Stimulated activated CD4-positive, alpha-beta T cell treated with anti-CD3 and anti-CD28 coated beads, Interleukin-4, amount 100 ng/mL, for 4 hours (primary cell): ENCODE data around the gene ALDH9A1.
"Not testable (repeated sequence)": the region's sequence is repeated elsewhere in the genome, so short reads cannot be mapped to it uniquely, and the experiment has no call there.

Source experiments
- DNase-seq, 2 experiments: peaks; one replicate each; pipeline ENCODE4 v3.0.0-alpha.2; 2020

Gene ALDH9A1

DNA sequence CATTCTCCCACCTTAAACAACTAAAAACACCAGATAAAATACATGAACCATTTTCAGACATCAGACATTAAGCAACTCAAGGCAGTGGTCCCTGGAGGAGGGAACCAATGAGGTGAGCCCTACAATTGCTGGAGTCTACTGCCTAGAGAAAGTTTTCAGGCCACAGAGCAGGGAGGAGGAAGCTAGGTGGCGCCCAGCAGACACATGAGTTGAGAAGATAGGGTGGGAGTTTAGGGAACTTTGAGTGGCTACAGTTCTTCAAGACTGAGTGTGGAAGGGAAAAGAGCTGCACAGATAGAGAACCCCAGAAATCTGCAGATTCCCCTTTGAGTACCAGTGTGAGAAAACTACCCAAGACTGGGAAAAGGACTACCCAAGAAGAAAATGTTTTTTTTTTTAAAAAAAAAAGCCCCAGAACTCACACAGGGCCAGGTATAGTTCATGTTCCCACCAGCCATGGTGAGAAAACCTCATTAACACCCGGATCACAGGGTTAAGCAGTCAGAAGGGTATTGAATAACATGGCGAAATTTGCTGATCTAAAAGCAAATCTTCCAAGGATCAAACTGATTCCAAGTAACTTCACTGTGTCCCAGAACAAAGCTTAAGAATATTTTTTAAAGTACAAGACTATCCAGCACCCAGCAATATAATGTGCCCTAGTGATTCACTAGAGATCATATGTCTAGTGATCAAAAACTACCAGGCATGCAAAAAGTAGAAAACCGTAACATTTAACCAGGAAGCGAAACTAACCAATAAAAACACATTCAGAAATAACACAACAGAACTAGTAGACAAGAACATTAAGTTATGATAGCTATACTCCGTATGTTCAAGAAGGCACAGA, 12.0 kb downstream of the ALDH9A1 start:
- no peak for DNase-seq

DNA sequence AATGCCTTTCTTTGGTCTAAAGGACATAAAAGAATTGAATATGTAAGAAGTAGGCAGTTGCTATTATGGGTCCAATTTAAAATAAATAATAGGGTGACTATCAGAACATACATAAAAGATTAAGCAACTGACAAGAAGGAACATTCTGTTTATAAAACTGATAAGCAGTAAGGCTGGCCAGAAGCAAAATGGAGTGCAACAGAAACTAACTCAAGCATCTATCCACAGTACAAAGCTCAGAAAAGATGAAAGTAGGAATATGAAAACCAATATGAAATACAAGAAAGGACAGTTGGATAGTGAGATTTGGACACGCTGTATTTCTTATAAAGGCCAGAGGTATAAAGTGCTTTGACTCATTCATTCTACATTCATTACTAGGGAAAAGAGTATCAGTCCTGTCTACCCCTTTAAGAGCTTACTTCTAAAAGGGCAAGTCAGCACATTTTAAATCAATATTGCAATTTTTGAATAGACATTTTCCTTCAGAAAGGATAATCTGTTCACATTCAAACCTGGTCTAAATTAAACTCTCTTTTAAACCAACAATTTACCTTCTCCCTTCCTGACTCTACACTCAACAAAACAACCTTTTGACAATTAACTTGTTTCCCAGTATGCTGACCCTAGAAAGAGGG, 14.4 kb downstream of the ALDH9A1 start:
- DNase-seq, result no peak

GRCh38 chr1:165680773-165681172, 17.6 kb downstream of the ALDH9A1 start:
- not testable (repeated sequence) for DNase-seq

- DNase-seq, result no peak
Measured at GRCh38 chr1:165680303-165680702, 18.1 kb downstream of the ALDH9A1 start.

- DNase-seq, result no peak
Measured at GRCh38 chr1:165679282-165680036, 18.9 kb downstream of the ALDH9A1 start.

GRCh38 chr1:165678509-165678908, 19.9 kb downstream of the ALDH9A1 start:
- no peak for DNase-seq

- DNase-seq, result no peak
Measured at GRCh38 chr1:165675794-165676193, 22.6 kb downstream of the ALDH9A1 start.

GRCh38 chr1:165674599-165674998, 23.8 kb downstream of the ALDH9A1 start:
- DNase-seq, result no peak

GRCh38 chr1:165671526-165671925, 26.8 kb downstream of the ALDH9A1 start:
- DNase-seq, result no peak

GRCh38 chr1:165668184-165668583, 30.2 kb downstream of the ALDH9A1 start:
- DNase-seq, result no peak

DNA sequence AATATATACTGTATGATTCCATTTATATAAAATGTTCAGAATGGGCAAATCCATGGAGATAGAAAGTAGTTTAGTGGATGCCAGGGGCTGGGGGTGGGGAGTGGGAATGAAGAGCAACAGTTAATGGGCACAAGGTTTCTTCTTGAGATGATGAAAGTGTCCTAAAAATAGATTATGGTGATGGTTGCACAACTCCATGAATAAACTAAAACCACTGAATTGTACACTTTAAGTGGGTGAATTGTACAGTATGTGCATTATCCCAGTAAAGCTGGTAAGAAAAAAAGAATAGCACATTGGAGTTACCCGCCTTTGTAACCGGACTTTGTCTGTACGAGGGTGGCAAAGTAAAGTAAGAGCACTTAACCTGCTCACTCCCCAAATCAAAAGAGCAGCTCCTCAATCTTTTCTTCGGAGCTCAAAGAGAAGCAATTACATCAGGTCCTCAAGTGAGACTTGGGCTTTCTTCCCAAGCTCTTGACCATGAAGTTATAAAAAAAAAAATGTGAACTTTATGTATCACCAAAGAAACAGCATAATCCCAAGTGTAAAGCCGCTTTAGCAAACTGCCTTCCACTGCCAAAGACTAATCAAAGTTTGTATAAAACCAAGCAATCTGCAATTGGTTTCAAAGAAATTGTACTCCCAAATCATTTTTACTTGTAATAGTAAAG, 32.1 kb downstream of the ALDH9A1 start:
- no peak for DNase-seq

- DNase-seq, result no peak
Measured at GRCh38 chr1:165662186-165662585, 36.2 kb downstream of the ALDH9A1 start.

- no peak for DNase-seq
Measured at GRCh38 chr1:165661703-165662102, 36.7 kb downstream of the ALDH9A1 start.

DNA sequence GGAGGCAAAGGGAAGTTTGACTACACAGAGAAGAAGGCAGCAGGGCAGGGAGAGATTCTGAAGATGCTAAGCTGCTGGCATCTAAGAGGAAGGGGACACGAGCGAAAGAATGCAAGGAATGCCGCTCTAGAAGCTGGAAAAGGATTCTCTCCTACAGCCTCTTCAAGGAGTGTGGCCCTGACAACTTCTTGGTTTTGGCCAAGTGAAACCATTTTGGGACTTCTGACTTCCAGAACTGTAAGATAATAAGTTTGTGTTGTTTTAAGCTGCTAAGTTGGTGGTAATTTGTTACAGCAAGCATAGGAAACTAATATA, 38.8 kb downstream of the ALDH9A1 start:
- no peak for DNase-seq

DNA sequence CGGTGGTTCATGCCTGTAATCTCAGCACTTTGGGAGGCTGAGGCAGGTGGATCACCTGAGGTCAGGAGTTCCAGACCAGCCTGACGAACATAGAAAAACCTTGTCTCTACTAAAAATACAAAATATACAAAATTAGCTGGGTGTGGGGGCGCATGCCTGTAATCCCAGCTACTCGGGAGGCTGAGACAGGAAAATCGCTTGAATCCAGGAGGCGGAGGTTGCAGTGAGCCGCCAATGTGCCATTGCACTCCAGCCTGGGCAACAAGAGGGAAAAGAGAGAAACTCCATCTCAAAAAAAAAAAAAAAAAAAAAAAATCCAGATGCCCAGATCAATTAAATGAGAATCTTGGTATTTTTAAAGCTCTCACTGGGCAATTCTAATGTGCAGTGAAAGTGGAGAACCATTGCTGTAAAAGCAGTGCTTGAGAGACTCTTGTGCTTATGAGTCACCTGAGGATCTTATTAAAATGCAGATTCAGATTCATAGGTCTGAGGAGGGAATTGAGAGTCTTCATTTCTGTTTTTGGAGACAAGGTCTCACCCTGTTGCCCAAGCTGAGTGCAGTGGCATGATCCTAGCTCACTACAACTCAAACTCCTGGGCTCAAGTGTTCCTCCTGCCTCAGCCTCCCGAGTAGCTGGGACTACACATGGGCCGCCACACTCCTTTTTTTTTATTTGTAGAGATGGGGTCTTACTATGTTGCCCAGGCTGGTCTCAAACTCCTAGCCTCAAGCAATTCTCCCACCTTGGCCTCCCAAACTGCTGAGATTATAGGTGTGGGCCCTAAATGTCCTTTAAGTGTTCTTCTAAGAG, 39.4 kb downstream of the ALDH9A1 start:
- not testable (repeated sequence) for DNase-seq

GRCh38 chr1:165650981-165651625, 47.3 kb downstream of the ALDH9A1 start:
- no peak for DNase-seq

DNA sequence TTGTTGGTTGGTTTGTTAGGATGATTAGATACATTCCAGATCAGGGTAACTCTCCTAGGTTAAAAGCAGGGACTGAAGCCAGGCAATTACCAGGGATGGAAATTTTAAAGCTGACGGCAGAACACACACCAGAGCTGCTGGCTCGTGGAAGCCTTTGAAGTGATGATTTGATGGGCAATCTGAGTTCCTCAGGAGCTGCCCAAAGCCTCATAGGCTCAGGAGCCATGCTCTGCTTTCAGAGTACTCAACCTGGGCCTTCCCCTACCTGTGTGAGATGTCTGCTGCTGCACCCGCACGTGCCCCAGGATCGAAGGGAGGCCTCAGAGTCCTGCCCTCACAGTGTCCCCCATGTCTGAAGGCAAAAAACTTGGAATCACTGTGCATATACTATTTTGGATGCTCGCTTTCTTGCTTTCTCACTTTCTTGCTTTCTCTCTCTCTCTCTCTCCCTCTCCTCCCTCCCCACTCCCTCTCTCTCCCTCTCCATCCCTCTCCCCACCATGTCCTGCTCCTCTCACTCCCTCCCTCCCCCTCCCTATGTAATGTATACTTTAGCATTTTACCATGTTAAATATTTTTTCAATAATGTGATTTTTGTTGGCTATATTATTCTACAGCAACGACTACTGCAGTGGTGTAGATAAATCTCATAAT, 49.3 kb downstream of the ALDH9A1 start:
- no peak for DNase-seq

DNA sequence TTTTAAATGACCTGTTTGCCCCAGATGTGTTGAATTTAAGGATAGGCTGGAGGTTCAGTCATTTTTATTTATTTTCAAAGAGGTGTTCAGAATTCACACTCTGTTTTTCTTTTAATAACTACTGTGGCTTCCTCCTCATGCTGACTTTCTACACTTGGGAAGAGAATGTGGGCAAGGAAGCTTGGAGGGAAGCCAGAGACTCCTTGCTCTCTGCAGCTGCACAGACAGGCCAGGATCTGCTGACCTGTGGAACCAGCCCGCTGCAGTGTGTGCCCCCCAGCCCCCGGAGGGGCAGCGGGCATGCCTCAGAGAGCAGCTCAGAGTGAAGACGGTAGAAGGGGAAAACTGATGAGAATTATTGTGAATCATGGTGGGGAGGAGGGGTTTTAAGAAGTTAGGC, 50.4 kb downstream of the ALDH9A1 start:
- no peak for DNase-seq

DNA sequence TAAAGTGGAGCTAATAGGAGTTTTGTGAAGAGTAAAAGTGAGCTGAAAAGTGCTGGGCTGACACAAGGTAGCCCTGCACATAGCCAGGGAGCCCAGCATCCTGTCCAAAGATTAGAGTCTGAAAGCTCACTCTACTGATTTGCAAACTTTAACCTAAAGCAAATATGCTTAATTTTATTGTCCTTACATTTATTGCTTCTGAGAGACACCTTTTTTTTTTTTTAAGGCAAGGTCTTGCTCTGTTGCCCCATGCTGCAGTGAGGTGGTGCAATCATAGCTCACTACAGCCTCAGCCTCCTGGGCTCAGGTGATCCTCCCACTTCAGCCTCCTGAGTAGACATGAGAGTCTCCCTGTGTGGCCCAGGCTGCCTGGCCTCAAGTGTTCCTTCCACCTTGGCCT, 50.8 kb downstream of the ALDH9A1 start:
- DNase-seq, result no peak

- DNase-seq, result no peak
Measured at GRCh38 chr1:165645654-165646366, 52.6 kb downstream of the ALDH9A1 start.
